Activated naive CD4-positive, alpha-beta T cell treated with anti-CD3 and anti-CD28 coated beads, Interleukin-2, amount 50 U/mL, for 72 hours (primary cell): Measurements from ENCODE around the gene KCNIP3. TPM values are rescaled to one million over a fixed set of nuclear protein-coding genes. Genes with fewer than 3 reads are reported as not detected.
"Not testable (repeated sequence)": the region's sequence is repeated elsewhere in the genome, so short reads cannot be mapped to it uniquely, and the experiment has no call there.

Experiments
- ATAC-seq, 2 donors: fragments of 150-1000 bp; cut with Tn5 transposase; 2 replicates each; pipeline ENCODE4 v1.10.0; 2021; ENCODE audit warnings: mild to moderate bottlenecking in 2 of 2, moderate library complexity in 2 of 2
- DNase-seq, 2 donors: peaks; one replicate each; pipeline ENCODE4 v3.0.0; 2021 to 2022; ENCODE audit warnings: low spot score in 2 of 2
- H3K27ac Mint-ChIP-seq, 2 donors: one replicate each; pipeline ENCODE4 v1.8.0; 2022; ENCODE audit warnings: mild to moderate bottlenecking in 2 of 2, mixed read lengths in 2 of 2
- H3K36me3 Mint-ChIP-seq, 2 donors: one replicate each; pipeline ENCODE4 v1.8.0; 2022; ENCODE audit warnings: mixed read lengths in 2 of 2
- H3K9me3 Mint-ChIP-seq, 2 donors: one replicate each; pipeline ENCODE4 v1.8.0; 2022; ENCODE audit warnings: mixed read lengths in 2 of 2
- total RNA-seq, 2 donors: library from RNA; stranded (reverse); gene quantifications; one replicate each; pipeline ENCODE4 v1.2.3, GENCODE V29; 2022

Gene KCNIP3
- total RNA-seq = not detected

DNA sequence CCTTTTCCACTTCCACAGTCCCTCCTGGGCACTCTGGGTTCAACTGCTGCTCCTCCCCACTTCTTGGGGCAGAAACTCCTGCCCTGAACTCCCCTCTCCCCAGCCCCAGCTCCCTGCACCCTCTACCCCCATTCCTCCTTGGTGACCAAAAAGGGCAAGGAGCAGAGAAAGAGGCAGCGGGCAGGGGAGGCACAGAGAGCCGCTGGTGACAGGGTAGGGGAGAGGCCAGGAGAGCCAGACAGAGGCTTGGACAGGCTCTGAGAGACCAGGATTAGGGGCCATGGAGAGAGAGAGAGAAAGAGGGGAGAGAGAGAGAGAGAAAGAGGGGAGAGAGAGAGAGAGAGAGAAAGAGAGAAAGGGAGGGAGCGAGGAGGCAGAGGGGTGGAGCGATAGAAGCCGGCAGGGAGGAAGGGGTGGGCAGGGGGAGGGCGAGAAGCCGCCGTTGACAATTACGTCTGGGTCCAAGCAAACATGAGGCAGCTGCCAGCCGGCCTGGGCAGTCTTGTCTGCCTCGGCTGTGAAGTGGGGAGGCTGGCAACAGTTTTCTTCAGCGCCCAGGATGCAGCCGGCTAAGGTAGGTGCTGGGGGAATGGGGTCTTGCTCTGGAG, at the start of gene KCNIP3:
Gene KCNIP3, plus strand, starts transcription at position 468 of the 608 bp plus-strand sequence. Its CDS starts 92 bp downstream, at position 560.
- ATAC-seq = no peak
- Mint-ChIP-seq H3K9me3 (peaks cover 0 to 4% of the 10 kb centered on the region in 2 donors), H3K36me3 (peaks cover 5 to 6% of the 10 kb centered on the region in 2 donors), H3K27ac (no peak within 1 kb of the TSS)
- DNase-seq = no peak

- H3K9me3 Mint-ChIP-seq = peaks cover 21 to 31% of the 10 kb centered on the region in 2 donors
- ATAC-seq (no peak), DNase-seq (no peak)
- H3K27ac Mint-ChIP-seq = no peak overlapping the region
- peaks cover 6 to 26% of the 10 kb centered on the region in 2 donors for H3K36me3 Mint-ChIP-seq
These were observed 38.9 kb upstream of the KCNIP3 start for GRCh38 chr2:95258271-95258670.

- DNase-seq (no peak), ATAC-seq (no peak)
- H3K9me3 Mint-ChIP-seq = peaks cover 16 to 23% of the 10 kb centered on the region in 2 donors
- H3K27ac Mint-ChIP-seq = no peak overlapping the region
- peaks cover 6 to 21% of the 10 kb centered on the region in 2 donors for H3K36me3 Mint-ChIP-seq
These were observed 36.8 kb upstream of the KCNIP3 start for GRCh38 chr2:95260028-95261023.

- ATAC-seq (no peak), DNase-seq (no peak)
- Mint-ChIP-seq H3K36me3 (peaks cover 4 to 18% of the 10 kb centered on the region in 2 donors), H3K9me3 (peaks cover 9 to 16% of the 10 kb centered on the region in 2 donors), H3K27ac (no peak overlapping the region)
These were observed 35.5 kb upstream of the KCNIP3 start for GRCh38 chr2:95261602-95262001.

- no peak for DNase-seq
- ATAC-seq = peak in 1 of 2 donors; percentile 31
These were observed 34.1 kb upstream of the KCNIP3 start for GRCh38 chr2:95262896-95263542.

DNA sequence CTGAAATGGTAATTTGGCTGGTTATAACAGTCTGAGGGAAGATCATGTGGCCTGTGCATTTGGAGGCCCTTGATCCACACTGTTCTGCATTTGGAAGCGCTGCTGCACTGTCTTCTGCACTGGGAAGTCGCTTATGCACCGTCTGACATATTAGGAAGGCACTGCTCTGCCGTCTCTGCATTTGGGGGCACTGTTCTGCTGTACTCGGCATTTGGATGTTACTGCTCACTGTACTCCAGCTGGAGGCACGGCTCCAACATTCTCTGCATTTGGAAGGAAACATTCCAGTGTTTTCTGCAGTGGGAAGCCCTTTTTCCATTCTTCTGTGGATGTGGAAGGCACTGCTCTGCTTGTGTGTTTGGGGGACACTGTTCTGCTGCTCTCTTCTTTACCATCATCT, 32.5 kb upstream of the KCNIP3 start:
- no peak for DNase-seq
- no peaks in the 10 kb centered on the region for H3K36me3 Mint-ChIP-seq

More at GRCh38 chr2:95262896-95263542, 34.1 kb upstream of the KCNIP3 start:
- Mint-ChIP-seq H3K36me3 (peaks cover 0 to 7% of the 10 kb centered on the region in 2 donors), H3K9me3 (peaks cover 6 to 12% of the 10 kb centered on the region in 2 donors), H3K27ac (peak overlapping the region in 1 of 2 donors; percentile 26)

DNA sequence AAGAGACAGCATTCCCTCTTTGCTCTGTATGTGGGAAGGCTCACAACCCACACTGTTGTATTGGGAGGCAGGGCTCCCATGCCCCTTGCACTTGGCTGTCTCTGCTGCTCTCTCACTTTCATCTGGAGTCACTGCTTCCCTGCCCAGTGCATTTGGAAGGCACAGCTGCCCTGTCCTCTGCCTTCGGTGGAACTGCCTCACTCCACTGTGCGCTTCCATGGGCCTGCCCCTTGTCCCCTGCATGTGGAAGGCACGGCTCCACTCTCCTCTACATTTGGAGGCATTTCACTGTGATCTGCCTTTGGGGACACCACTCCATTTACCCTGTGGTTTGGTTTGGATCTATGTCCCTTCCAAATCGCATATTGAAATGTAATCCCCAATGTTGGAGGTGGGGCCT, 32.0 kb upstream of the KCNIP3 start:
- Mint-ChIP-seq H3K9me3 (peaks cover 0 to 3% of the 10 kb centered on the region in 2 donors), H3K36me3 (no peaks in the 10 kb centered on the region), H3K27ac (no peak overlapping the region)
- DNase-seq = no peak
- no peak for ATAC-seq

More for the DNA sequence above, 32.5 kb upstream of the KCNIP3 start:
- Mint-ChIP-seq H3K9me3 (peaks cover 0 to 5% of the 10 kb centered on the region in 2 donors), H3K27ac (no peak overlapping the region)
- ATAC-seq = no peak

GRCh38 chr2:95266781-95267430, 30.2 kb upstream of the KCNIP3 start:
- peak overlapping the region in 1 of 2 donors; percentile 18 for H3K27ac Mint-ChIP-seq
- ATAC-seq = no peak
- H3K9me3 Mint-ChIP-seq = no peaks in the 10 kb centered on the region
- peak in 1 of 2 donors; percentile 34 for DNase-seq
- H3K36me3 Mint-ChIP-seq = no peaks in the 10 kb centered on the region

- no peak overlapping the region for H3K27ac Mint-ChIP-seq
- DNase-seq (peak in 1 of 2 donors; percentile 11), ATAC-seq (no peak)
- no peaks in the 10 kb centered on the region for H3K9me3 Mint-ChIP-seq
- no peaks in the 10 kb centered on the region for H3K36me3 Mint-ChIP-seq
These were observed 29.5 kb upstream of the KCNIP3 start for GRCh38 chr2:95267458-95268210.

DNA sequence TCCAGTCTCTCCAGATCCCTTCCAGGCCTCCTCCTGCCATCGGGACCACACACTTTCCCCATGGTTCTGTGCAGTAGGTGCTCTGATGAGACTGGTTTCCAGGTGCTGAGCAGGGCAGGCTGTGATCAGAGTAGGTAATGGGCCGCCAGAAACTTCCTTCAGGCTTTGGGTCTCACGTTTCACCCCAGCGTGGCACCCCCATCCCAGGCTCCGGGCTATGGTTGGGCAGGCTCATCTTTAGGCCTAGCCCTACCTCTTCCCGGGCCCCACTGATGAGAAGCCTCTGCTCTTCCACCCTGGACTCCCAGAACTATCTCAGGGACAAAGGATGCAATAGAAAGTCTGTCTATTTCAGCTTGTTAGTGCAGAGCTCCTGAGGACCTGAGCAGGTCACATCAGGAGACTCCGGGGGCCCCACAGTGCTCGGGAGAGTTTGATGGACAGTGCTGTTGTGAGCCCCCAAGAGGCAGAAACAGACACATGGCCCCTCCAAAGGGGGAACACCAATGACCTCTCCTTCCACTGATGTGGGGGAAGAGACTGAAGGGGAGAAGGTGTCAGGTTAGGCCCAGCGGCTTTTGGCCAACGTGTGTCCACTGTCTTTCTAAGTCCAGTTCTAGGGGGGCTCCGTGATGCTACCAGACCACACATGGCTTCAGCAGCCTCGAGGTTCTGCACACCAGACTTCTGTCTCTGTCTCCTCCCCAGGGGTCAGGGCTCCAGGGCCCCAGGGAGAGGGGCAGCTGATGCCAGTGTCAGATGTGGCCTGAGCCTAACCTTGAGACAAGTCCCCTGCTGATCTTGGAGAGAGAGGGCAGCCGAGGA, 28.7 kb upstream of the KCNIP3 start:
- no peaks in the 10 kb centered on the region for H3K36me3 Mint-ChIP-seq
- H3K9me3 Mint-ChIP-seq = no peaks in the 10 kb centered on the region
- H3K27ac Mint-ChIP-seq = no peak overlapping the region
- ATAC-seq = no peak
- peak in 1 of 2 donors; percentile 39 for DNase-seq

DNA sequence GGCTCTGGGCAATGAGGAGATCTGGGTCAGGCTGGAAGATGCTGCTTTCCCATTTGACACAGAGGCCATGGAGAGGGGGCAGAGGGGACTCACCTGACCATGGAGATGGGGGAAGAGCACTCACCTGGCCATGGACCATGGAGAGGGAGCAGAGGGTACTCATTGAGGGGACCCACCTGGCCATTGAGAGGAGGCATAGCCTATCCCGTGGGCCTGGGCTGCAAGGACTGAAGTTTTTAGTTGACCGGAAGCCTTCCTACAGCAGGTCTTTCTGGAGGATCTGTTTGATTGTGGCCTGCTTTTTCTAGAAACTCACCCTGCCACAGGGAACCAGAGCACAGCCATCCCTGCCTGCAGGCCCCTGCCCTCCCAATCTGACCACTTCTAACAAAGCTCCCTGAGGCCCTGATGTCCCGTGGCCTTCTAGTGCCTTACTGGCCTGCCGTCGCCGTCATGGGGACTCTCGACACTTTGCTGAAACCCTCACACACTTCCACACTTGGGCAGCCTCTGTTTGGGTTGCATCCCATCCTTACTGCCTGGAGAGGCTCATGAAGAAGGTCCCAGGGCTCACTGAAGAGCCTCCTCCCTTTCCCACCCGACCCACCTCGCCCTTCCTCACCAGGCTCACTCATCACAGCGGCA, 28.0 kb upstream of the KCNIP3 start:
- no peaks in the 10 kb centered on the region for H3K9me3 Mint-ChIP-seq
- DNase-seq = peak in 1 of 2 donors; percentile 25
- no peaks in the 10 kb centered on the region for H3K36me3 Mint-ChIP-seq
- no peak for ATAC-seq
- no peak overlapping the region for H3K27ac Mint-ChIP-seq

GRCh38 chr2:95269745-95270144, 27.4 kb upstream of the KCNIP3 start:
- H3K9me3 Mint-ChIP-seq, H3K36me3 Mint-ChIP-seq, H3K27ac Mint-ChIP-seq, ATAC-seq, DNase-seq: not testable (repeated sequence)

DNA sequence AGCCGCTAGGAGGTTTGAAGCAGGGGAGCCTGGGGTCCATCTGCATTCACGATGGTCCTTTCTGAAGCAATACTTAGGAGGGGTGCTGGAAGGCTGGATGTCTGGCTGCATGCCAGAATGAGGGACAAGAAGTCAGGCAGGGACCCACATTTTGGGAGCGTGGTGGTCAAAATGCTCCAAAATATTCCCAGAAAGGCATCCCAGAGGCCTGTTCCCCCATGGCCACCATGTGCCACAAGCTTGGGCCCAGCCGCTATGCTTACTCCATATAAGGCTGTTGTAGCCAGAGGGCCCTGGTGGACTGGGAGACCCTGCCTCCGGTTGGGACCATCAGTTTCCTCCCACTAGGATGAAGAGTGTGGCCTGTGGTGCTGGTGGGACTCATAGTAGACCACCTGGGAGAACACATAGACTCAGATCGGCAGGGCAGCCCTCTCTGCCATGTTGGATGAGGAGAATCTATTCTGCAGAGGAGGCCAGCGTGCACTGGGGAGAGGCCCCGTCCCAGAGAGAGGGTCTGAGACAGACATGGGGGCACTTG, 26.5 kb upstream of the KCNIP3 start:
- DNase-seq (peak in 1 of 2 donors; percentile 6), ATAC-seq (no peak)
- Mint-ChIP-seq H3K9me3 (no peaks in the 10 kb centered on the region), H3K27ac (no peak overlapping the region), H3K36me3 (no peaks in the 10 kb centered on the region)

DNA sequence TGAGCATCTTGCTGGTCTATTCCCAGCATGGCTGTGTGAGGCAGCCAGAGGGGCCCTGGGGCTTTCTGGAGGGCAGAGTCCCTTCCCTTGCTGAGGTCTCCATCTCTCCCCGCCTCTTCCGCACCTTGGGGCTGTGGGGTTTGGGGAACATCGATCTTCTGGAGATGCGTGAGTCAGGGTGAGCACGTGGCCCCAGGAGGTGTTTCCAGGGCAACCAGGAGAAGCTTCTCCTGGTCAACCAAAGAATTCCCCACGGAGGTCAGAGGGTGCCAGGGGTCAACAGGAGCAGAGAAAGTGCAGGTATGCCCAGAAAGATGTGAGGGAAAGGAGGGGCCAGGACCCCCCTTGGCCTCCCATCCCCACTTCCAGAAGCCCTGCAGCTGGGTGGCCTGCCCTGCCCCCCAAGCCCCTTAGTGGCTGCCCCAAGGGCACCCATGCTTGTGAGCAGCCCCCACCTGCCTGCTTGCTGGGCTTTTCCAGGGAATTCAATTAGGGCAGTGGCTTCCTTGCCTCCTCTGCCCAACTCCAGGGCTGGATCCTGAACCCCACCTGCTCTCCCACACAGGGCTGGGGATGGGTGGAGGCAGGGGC, 25.7 kb upstream of the KCNIP3 start:
- no peaks in the 10 kb centered on the region for H3K9me3 Mint-ChIP-seq
- no peak overlapping the region for H3K27ac Mint-ChIP-seq
- DNase-seq (peak in 1 of 2 donors; percentile 26), ATAC-seq (no peak)
- no peaks in the 10 kb centered on the region for H3K36me3 Mint-ChIP-seq
